ENCODE data around the gene SWSAP1.
"Not testable (repeated sequence)": the region's sequence is repeated elsewhere in the genome, so short reads cannot be mapped to it uniquely, and the experiment has no call there.

DNA sequence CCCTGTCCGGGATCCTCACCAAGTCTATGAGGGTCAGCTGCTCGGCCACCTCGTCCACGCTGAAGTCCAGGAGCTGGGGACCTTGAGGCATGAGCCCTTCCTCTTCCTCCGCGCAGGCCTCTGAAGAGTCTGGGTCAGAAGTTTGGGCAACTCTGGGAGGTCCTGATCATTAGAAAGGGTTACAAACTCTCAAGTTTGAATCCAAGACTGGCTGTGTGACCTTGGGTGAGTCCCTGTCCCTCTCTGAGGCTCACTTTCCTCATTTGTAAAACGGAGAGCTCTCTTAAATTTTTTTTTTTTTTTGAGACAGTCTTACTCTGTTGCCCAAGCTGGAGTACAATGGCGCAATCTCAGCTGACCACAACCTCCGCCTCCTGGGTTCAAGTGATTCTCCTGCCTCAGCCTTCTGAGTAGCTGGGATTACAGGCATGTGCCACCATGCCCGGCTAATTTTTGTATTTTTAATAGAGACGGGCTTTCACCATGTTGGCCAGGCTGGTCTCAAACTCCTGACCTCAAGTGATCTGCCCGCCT, 32.3 kb downstream of the SWSAP1 start:
- not testable (repeated sequence) for TF ChIP-seq POLR2A (IDR thresholded peaks at IDR 0.05)
- TF ChIP-seq, protein P1, sequence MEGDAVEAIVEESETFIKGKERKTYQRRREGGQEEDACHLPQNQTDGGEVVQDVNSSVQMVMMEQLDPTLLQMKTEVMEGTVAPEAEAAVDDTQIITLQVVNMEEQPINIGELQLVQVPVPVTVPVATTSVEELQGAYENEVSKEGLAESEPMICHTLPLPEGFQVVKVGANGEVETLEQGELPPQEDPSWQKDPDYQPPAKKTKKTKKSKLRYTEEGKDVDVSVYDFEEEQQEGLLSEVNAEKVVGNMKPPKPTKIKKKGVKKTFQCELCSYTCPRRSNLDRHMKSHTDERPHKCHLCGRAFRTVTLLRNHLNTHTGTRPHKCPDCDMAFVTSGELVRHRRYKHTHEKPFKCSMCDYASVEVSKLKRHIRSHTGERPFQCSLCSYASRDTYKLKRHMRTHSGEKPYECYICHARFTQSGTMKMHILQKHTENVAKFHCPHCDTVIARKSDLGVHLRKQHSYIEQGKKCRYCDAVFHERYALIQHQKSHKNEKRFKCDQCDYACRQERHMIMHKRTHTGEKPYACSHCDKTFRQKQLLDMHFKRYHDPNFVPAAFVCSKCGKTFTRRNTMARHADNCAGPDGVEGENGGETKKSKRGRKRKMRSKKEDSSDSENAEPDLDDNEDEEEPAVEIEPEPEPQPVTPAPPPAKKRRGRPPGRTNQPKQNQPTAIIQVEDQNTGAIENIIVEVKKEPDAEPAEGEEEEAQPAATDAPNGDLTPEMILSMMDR (IDR thresholded peaks at IDR 0.05), result not testable (repeated sequence)
